ENCODE data around the gene ARMH1.

DNA sequence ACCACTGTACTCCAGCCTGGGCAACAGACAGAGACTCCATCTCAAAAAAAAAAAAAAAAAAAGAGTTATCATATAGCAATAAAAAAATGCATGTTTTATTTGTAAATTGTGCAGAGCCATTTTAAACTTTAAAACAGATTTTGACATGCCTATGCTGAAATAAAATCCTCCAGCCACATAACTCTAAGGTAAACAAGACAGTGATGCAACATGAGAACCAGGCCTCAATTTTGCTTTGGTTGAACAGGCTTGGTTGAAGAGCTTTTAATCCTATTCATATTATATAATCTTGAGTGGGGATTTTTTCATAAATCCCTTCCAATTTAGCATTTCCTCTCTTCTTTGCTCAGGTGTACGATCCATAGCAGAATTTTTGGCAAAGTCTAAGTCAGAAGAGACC, 26.1 kb downstream of the ARMH1 start:
- TF ChIP-seq, protein P1, sequence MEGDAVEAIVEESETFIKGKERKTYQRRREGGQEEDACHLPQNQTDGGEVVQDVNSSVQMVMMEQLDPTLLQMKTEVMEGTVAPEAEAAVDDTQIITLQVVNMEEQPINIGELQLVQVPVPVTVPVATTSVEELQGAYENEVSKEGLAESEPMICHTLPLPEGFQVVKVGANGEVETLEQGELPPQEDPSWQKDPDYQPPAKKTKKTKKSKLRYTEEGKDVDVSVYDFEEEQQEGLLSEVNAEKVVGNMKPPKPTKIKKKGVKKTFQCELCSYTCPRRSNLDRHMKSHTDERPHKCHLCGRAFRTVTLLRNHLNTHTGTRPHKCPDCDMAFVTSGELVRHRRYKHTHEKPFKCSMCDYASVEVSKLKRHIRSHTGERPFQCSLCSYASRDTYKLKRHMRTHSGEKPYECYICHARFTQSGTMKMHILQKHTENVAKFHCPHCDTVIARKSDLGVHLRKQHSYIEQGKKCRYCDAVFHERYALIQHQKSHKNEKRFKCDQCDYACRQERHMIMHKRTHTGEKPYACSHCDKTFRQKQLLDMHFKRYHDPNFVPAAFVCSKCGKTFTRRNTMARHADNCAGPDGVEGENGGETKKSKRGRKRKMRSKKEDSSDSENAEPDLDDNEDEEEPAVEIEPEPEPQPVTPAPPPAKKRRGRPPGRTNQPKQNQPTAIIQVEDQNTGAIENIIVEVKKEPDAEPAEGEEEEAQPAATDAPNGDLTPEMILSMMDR (IDR thresholded peaks at IDR 0.05), result no peak
- TF ChIP-seq POLR2A (IDR thresholded peaks at IDR 0.05), result no peak

Data from heart left ventricle (tissue), 13 donors.